ENCODE measurements around the gene CABLES1.

Gene CABLES1

GRCh38 chr18:23131693-23132319, 3.5 kb upstream of the CABLES1 start:
- CTCF ChIA-PET = interaction anchor here (0.6 to 1.6 kb wide), 15 partner anchors 9 to 367 kb away, joined by 3 to 8 read pairs (median 4); no protein-coding TSS in a partner anchor
- POLR2A ChIA-PET = interaction anchor here (1.5 kb wide), 1 partner anchor 321 kb away, joined by 3 read pairs; the partner anchor contains the start of gene RIOK3
- peak; percentile 77 for DNase-seq (ENCODE audit: extremely low spot score)
- TF ChIP-seq ZNF384 (IDR thresholded peaks at IDR 0.05) = no peak
- no peak for TF ChIP-seq FOXK2 (IDR thresholded peaks at IDR 0.05)
- TF ChIP-seq SUZ12 (IDR thresholded peaks at IDR 0.05) = no peak
- no peak; the same call in 1 of the 2 replicates for TF ChIP-seq ELF4 (IDR thresholded peaks at IDR 0.05)
- no peak for TF ChIP-seq LEF1 (IDR thresholded peaks at IDR 0.05; ENCODE audit: borderline replicate concordance)
- TF ChIP-seq HDGF (IDR thresholded peaks at IDR 0.05; ENCODE audit: borderline replicate concordance) = no peak
- no peak for TF ChIP-seq FOXM1 (IDR thresholded peaks at IDR 0.05; ENCODE audit: borderline replicate concordance)
- no peak for TF ChIP-seq FOXA1 (IDR thresholded peaks at IDR 0.05)
- TF ChIP-seq TARDBP (IDR thresholded peaks at IDR 0.05) = no peak
- no peak for TF ChIP-seq ARNT (IDR thresholded peaks at IDR 0.05)
- TF ChIP-seq SP1 (IDR thresholded peaks at IDR 0.05) = no peak

- TF ChIP-seq L3MBTL2 (conservative IDR thresholded peaks at IDR 0.05) (peak; percentile 81), TARDBP (IDR thresholded peaks at IDR 0.05) (no peak)
- ChIA-PET CTCF (interaction anchor here (0.7 to 1.1 kb wide), 3 partner anchors 74 to 484 kb away, joined by 3 to 12 read pairs (median 3); no protein-coding TSS in a partner anchor), POLR2A (interaction anchor here (0.8 to 4.1 kb wide), 17 partner anchors 10 to 92 kb away, joined by 3 to 26 read pairs (median 5); no protein-coding TSS in a partner anchor)
- DNase-seq (ENCODE audit: extremely low spot score) = peak; percentile 65
Measured at GRCh38 chr18:23133860-23134779, 1.2 kb upstream of the CABLES1 start.

- TF ChIP-seq ARNT (IDR thresholded peaks at IDR 0.05) (peak; percentile 9; the same call in 1 of the 2 replicates), TARDBP (IDR thresholded peaks at IDR 0.05) (no peak), FOXA1 (IDR thresholded peaks at IDR 0.05) (no peak), FOXM1 (IDR thresholded peaks at IDR 0.05; ENCODE audit: borderline replicate concordance) (peak; percentile 49; the same call in 1 of the 2 replicates)
- POLR2A ChIA-PET = interaction anchor here (1.4 to 4.1 kb wide), 8 partner anchors 8 to 44 kb away, joined by 3 to 26 read pairs (median 6); no protein-coding TSS in a partner anchor
- CTCF ChIA-PET = interaction anchor here (0.6 kb wide), 1 partner anchor 82 kb away, joined by 3 read pairs; no protein-coding TSS in a partner anchor
- peak; percentile 57 for DNase-seq (ENCODE audit: extremely low spot score)
Measured at GRCh38 chr18:23135550-23136325, 453 bp downstream of the CABLES1 start.

- peak; percentile 60 for DNase-seq (ENCODE audit: extremely low spot score)
- TF ChIP-seq SP1 (IDR thresholded peaks at IDR 0.05) (no peak), CTBP1 (IDR thresholded peaks at IDR 0.05; ENCODE audit: borderline replicate concordance) (no peak), LEF1 (IDR thresholded peaks at IDR 0.05; ENCODE audit: borderline replicate concordance) (no peak), HDGF (IDR thresholded peaks at IDR 0.05; ENCODE audit: borderline replicate concordance) (peak; percentile 46; the same call in 1 of the 2 replicates), NFRKB (IDR thresholded peaks at IDR 0.05) (no peak), ELF4 (IDR thresholded peaks at IDR 0.05) (no peak), TARDBP (IDR thresholded peaks at IDR 0.05) (0 out of 2 replicates have a peak, but pooled peaks have one; percentile 42), L3MBTL2 (conservative IDR thresholded peaks at IDR 0.05) (peak; percentile 91)
- CTCF ChIA-PET = no interaction called here
- POLR2A ChIA-PET = interaction anchor here (1.3 to 4.1 kb wide), 3 partner anchors 10 to 317 kb away, joined by 4 to 26 read pairs (median 6); partner anchors contain the start of gene RIOK3
Measured at GRCh38 chr18:23136326-23137096, 1.2 kb downstream of the CABLES1 start.

- DNase-seq (ENCODE audit: extremely low spot score) = no peak
- ChIA-PET CTCF (interaction anchor here (1.0 kb wide), 1 partner anchor 70 kb away, joined by 3 read pairs; no protein-coding TSS in a partner anchor), POLR2A (interaction anchor here (0.7 to 1.6 kb wide), 5 partner anchors 18 to 316 kb away, joined by 3 to 6 read pairs (median 4); partner anchors contain the start of gene RIOK3)
- TF ChIP-seq NFRKB (IDR thresholded peaks at IDR 0.05) (no peak), HDGF (IDR thresholded peaks at IDR 0.05; ENCODE audit: borderline replicate concordance) (no peak), FOXM1 (IDR thresholded peaks at IDR 0.05; ENCODE audit: borderline replicate concordance) (no peak), BHLHE40 (IDR thresholded peaks at IDR 0.05; ENCODE audit: borderline replicate concordance) (no peak), CTBP1 (IDR thresholded peaks at IDR 0.05; ENCODE audit: borderline replicate concordance) (no peak), LEF1 (IDR thresholded peaks at IDR 0.05; ENCODE audit: borderline replicate concordance) (no peak), L3MBTL2 (conservative IDR thresholded peaks at IDR 0.05) (no peak), ELF4 (IDR thresholded peaks at IDR 0.05) (no peak), FOXK2 (IDR thresholded peaks at IDR 0.05) (no peak), FOXA1 (IDR thresholded peaks at IDR 0.05) (no peak)
Measured at GRCh38 chr18:23137097-23137635, 1.9 kb downstream of the CABLES1 start.

- TF ChIP-seq PKNOX1 (IDR thresholded peaks at IDR 0.05) = peak; percentile 68
- TF ChIP-seq FOXA1 (IDR thresholded peaks at IDR 0.05) = no peak
- ChIA-PET POLR2A (interaction anchor here (0.7 to 1.6 kb wide), 5 partner anchors 18 to 315 kb away, joined by 3 to 6 read pairs (median 4); partner anchors contain the start of gene RIOK3), CTCF (interaction anchor here (1.0 kb wide), 2 partner anchors 35 to 70 kb away, joined by 3 to 4 read pairs; no protein-coding TSS in a partner anchor)
- no peak for DNase-seq (ENCODE audit: extremely low spot score)
Measured at GRCh38 chr18:23137788-23138216, 2.5 kb downstream of the CABLES1 start.
